ENCODE results near the gene ACOX3.

Gene ACOX3

DNA sequence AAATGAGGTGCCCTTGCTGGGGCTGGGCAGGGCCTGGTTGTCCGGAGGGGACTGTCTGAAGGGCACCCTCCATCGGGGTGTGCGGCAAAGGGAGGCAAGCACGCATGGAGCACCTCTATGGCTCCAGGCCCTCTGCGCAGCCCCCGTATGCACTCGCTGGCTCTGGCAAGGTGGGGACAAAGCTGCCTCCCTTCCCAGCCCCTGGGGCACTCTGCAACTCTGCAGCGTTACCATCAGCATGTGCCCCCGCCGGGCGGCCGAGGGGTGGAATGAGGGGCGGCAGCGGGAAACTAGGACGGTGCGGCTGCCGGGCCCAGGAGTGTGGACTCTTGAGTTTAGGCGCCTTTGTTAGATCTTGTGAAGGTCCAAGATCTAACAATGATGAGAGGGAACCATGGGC, 26.5 kb upstream of the ACOX3 start:
- DNase-seq (ENCODE audit: low read depth in 2 of 2): no peak

DNA sequence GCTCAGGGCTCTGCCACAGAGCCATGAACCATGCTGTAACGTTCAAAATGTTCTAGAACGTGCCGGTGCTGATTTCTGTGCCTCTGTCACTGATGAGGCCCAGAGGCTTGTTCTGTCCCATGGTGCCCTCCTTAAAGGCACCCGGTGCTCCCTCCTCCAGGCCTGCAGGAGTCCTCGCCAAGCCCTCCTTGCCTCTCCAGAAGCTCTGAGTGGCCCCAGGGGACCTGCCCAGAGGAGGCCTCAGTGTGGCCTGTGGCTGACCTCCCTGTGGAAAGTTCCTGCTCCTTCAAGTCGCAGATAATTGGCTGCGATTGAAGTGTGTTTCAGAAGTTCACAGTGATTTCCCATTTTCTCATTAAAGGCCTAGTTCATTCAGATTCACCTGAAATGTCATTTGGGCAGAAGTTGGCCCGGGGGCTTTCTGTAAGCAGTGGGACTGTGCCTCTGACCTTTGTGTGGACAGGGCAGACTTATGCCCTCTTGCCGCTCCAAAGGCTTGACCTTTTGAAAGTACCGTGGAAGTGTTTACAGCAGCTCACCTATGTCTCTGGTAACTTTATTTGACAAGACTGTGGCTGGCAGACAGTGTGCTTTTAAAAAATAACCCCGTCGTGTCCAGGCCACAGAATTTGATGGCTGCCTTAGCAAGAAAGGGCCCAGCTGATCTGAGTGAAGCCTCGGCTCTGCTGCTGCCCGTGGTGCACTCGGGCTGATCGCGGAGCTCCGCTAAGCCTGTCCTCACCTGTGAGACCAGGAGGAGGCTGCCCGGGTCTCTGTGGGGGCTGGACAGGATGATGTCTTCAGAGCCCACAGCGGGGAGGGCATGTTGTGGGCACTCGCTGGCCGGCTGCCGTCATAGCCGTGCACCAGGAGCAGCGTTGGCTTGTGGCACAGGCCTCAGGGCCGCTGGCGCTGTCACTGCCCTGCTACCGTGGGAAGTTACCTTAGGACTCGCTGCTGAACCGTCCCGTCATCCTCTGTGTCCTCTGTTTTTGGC, 25.4 kb upstream of the ACOX3 start:
- DNase-seq (ENCODE audit: low read depth in 2 of 2): no peak

DNA sequence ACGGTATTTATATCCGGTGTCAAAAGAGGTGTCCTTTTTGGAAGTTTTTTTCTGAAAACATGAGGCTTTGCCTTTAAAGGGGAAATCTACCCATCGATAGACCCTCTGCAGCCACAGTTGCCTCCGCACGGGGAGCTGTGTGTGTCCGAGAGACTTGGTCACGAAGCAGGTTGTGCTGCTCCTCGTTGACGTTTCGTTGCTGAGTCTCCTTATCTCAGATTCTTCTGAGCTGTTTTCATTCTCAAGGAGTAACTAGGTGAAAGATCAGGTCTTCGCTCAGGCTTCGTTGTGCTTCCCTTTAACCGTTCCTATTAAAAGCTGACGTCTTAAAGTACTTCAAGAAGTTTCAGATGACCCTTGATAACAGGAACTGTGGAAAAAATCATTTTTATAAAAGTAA, 23.9 kb upstream of the ACOX3 start:
- DNase-seq (ENCODE audit: low read depth in 2 of 2): no peak

DNA sequence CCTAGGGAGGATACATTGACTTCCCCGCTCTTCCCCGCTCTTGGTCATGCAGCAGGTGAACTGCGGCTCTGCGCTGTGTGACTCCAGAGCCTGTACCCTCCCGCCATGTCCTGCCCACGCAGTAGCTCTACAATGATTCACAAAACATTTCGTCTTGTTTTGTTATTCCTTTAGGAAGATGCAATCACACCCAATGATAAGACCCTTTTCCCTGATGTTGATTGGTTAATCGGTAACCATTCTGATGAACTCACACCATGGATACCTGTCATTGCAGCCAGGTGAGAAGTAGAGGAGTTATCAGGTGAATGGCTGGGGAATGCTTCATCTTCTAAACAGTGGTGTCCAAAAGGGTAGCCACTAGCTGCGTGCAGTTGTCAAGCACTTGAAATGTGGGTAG, 23.3 kb upstream of the ACOX3 start:
- no peak for DNase-seq (ENCODE audit: low read depth in 2 of 2)

DNA sequence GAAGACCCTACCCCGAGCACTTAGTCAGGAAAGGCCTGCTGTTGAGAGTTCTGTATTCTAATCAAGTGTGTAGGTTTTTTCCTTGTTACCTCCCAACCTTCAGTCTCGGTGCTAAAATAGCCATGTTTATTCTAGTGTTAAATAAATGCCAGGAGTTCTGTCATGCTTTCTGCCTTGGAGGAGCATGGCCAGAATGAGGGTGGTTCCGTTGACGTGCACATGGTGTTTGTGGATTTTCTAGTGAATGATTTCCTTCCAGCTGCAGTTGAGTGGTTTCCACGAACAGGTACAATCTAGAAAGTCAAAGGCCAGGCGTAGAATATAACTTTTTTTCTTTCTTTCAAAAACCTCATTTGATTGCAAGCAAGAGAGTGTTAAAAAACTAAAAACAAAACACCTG, 21.1 kb upstream of the ACOX3 start:
- no peak for DNase-seq (ENCODE audit: low read depth in 2 of 2)

DNA sequence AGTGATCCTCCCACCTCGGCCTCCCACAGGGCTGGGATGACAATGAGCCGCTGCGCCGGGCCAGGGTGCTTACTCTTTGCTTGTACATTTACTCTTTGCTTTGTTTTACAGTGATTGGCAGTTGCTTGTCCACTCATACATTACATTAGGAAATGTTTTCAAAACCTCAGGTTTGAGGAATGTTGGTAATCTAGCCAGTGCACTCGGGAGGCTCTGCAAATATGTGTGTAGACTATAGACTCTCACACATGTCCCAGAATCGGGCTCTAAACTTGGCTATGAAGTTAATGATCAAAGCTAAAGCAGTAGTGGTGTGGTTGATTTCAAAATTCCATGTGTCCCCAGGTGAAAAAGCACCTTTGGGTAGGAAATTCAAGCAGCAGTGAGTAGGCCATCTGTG, 20.6 kb upstream of the ACOX3 start:
- no peak for DNase-seq (ENCODE audit: low read depth in 2 of 2)

DNA sequence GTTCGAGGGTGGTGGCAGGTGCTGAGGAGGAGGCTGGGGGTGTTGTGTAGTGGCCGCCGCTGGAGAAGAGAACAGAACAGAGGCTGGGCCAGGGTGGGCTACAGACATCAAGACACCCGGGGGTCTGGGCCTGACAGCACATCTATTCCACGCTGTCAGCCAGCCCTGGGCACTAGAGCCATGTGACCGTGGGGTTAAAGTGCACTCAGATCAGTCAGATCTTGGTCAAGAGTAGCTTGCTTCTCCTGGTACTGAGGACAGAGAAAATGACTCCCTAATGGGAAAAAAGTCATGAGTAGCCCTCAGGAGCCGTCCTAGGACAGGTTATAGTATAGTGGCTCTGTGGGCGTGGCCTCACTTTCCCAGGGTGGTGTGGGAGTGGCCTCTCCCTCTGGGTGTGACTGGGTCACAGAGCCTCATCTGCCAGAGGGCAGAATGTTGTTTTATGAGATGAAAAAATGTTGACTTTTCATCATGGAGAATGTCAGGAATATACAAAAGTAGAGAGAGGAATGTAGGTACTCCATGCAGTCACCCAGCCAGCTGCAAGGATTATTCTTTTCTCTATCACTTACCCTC, 19.4 kb upstream of the ACOX3 start:
- DNase-seq (ENCODE audit: low read depth in 2 of 2): no peak

DNA sequence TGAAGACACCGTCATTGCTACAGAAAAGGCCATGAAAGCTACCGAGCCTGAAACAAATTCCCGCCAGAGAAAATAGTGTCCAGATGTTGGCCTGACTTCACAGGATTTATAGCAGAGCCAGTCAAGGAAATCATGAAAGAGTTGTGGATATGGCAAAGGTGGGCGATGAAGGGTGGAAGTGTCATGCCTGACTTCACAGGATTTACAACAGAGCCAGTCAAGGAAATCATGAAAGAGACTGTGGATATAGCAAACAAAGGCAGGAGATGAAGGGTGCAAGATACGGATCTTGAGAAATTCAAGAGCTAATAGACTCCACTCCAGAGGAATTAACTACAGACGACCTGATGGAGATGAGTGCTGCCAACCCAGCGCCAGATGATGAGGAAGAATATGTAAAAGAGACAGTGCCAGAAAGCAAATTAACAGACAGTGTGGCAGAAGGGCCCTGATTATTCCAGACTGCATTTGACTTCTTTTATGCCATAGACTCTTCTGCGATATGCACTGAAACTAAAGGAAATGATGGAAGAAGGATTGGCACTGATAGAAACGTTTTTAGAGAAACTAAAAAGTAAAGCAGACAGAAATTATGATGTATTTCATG, 17.2 kb upstream of the ACOX3 start:
- DNase-seq (ENCODE audit: low read depth in 2 of 2): no peak

DNA sequence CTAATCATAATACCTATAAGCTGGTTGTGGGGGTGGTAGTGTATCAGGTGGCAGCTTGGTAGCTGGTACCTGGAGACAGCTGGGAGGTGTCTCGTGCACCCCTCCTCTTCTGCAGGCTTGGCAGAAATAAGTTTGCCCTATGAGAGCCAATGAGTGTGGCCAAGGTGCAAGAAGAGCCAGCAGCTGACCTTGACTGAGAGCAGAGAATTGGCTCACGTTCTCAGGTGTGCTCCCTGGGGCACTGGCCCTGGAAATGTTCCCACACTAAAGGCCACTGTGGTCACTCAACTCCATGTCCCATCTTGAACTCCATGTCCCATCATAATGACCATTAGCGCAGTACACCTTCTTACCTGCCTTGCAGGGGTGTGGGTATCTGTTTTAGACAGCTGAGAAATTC, 13.4 kb upstream of the ACOX3 start:
- no peak for DNase-seq (ENCODE audit: low read depth in 2 of 2)

DNA sequence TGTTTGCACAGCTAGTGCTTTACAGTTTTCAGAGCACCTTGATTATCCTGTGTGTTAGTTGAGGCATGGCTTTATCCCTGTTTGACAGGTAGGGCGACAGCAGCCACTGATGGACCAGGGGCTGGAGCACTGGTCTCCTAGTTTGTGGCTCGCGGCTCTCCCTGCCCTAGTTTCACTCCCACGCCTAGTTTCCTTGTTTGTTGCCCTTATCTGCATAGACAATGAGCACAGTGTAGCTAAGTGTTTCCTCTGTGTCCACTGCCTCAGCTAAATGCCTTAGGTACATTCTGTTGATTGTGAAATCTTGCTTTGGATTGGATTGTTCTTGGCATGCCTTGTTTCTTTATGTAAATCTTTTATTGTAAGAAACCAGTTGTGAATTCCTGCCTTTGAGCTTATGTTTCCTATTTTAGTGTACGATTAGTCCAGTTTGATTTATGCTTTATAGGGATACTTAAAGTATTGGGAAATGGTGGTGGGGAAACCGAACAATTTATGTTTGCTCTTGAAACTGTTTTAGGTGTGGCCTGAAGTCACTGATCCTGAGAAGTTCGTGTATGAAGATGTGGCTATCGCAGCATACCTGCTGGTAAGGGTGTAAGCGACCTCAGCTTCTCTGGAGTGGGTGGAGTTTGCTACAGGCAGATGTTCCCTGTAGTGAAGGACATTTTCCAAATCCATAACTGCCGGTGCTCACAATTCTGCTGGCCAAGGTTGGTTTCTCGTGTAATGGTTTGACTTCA, 11.1 kb upstream of the ACOX3 start:
- DNase-seq (ENCODE audit: low read depth in 2 of 2): no peak

DNA sequence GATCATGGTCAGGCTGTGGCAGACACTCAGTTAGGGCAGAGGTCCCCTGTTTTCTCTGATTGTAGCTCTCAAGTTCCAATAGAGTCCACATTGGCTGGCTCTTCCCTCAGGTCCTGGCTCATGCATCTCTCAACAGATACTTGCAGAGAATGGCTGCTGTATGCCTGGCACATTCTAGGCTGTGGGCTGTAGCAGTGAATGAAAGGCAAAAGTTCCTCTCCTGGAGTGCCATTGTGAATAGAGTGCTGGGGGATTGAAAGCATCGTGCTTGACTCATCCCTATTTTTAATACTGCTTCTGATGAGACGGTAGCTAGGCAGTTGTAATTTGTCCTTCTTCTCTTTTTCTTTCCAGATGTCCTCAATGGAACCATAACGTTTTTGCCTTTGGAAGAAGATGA, 5.6 kb upstream of the ACOX3 start:
- no peak for DNase-seq (ENCODE audit: low read depth in 2 of 2)

DNA sequence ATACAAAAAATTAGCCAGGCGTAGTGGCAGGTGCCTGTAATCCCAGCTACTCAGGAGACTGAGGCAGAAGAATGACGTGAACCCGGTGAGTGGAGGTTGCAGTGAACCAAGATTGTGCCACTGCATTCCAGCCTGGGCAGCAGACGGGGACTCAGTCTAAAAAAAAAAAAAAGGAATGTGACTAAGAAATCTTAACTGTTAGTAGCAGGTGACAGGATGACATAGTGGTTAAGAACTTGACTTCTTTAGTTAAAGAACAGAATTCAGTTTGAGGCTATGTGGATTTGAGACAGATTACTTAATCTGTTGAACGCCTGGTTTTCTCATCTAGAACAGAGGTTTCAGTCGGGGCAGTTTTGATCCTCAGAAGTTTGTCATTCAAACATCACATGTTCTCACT, 3.3 kb upstream of the ACOX3 start:
- DNase-seq (ENCODE audit: low read depth in 2 of 2): no peak

DNA sequence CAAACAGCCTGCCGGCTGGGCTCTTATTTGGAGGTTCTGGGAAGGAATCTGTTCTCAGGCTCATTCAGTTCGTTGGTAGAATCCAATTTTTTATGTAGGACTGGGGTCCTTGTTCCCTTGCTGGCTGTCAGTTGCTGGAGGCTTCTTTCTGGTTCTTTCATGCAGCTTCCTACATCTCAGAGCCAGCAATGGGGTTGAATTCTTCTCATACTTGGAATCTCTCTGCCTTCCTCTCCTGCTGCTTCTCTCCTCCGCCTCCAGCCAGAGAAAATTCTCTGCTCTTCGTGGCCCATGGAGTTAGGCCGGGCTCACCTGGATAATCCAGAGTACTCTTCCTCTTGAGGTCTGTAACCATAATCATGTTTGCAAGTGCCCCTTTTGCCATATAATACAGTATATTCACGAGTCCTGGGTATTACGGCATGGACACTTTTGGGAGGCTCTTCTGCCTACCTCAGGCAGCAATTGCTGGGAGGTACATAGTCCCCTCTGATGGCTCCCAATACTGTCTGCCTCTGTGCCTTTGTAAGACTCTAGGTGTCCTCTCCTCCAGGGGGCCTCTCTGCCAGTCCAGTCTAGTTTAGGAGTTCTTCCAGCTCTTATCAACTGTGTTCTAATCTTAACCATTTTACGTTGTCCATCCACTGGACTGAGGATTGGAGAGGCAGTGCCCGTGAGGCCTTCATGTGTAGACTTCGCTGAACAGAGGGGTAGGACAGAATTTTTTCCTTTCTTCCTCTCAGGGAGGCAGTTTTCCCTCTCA, 2.3 kb upstream of the ACOX3 start:
- DNase-seq (ENCODE audit: low read depth in 2 of 2): no peak

DNA sequence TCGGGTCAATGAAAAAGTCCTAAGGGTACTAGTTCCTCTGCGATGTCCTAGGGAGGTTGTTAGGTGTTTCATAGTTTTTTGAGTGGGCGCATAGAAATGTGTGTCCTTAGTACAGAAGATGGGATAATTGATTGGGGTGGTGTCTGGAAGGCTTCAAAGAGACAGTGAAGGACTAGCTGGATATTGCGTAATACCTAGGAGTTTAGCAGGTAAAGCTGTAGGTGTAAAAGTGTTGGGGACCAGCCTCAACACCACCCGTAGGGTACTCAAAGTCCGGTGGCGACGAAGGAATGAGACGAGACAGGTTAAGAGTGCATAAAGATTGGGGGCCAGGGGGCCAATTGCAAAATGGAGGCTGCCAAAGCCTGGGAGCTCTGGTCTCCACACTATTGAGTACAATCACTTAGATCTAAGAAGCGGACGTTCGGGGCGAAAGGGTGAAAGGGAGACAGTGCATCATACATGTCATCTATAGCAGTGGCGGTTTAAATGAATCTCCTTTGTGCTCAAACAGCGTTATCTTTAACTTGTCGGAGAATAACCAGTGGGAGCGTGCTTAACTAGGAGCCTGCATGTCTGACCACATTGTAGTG, 1.1 kb upstream of the ACOX3 start:
- DNase-seq (ENCODE audit: low read depth in 2 of 2): no peak

DNA sequence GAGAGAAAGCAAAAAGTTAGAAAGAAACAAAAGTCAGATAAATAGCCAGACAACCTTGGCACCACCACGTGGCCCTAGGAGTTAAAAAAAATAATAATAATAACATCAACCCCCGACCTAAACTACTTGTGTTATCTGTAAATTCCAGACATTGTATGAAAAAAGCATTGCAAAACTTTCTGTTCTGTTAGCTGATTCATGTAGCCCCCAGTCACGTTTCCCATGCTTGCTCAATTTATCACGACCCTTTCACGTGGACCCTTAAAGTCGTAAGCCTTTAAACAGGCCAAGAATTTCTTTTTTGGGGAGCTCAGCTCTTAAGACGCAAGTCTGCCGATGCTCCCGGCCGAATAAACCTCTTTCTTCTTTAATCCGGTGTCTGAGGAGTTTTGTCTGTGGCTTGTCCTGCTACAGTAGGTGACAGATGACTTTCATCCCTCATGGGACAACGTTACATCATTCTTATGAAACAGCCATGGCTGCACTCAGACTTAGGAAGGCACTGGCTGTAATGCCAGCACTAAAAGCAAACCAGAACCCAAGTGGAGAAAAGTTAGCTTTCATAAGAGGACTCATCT, 520 bp downstream of the ACOX3 start:
- DNase-seq (ENCODE audit: low read depth in 2 of 2): peak in 1 of 2 donors; percentile 8

DNA sequence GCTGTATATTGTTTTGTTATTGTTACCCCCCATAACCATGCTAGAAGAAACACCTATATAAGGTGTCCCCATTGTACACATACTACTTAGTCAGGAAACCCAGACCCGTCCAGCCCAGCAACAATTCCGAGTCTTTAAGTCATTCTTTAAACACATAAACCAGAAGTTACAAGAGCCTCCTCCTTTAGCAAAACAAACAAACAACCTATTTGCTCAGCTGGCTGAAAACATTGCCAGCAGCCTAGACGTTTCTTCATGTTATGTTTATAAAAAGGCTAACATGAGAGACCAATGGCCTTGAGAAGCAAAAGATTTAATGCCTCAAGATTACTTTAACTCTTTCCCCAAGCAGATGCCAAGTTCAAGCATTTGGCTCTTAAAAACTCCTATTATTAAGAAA, 1.4 kb downstream of the ACOX3 start:
- no peak for DNase-seq (ENCODE audit: low read depth in 2 of 2)

DNA sequence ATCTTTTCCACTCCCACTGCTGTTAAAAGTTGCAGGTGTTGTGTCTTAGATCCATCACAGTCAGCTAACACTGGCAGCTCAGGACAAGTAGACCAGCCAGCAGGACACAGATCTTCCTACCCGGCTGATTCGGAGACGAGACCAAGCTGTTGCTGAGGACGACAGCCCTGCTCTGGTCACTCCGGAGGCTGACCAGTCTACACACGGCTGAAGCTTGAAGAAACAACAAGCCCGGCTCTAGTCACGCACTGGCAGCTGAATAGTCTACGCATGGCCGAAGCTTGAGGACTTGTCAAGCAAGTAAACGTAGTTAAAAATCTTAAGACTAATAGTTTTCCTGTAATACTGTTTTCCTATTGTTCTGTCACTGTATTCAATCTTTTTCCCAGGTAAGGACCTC, 1.8 kb downstream of the ACOX3 start:
- DNase-seq (ENCODE audit: low read depth in 2 of 2): no peak

DNA sequence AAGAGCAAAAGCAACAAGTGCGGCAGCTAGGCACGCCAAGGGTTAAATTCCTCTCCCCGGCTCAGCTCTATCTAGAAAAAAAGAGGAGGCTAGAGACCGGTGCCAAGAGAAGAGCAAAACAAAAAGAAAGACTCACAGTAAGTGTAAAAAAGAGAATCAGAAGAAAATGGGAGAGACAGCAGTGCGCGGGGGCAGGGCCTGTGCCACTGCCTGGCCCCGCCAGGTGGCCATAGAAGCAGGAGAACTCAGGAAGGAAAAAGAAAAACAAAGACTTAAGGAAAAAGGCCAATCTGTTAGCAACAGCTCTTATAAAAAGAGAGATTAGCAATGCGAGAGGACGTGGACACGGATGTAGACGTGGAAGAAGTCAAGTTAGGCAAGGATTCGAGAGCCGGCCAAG, 3.2 kb downstream of the ACOX3 start:
- DNase-seq (ENCODE audit: low read depth in 2 of 2): no peak

DNA sequence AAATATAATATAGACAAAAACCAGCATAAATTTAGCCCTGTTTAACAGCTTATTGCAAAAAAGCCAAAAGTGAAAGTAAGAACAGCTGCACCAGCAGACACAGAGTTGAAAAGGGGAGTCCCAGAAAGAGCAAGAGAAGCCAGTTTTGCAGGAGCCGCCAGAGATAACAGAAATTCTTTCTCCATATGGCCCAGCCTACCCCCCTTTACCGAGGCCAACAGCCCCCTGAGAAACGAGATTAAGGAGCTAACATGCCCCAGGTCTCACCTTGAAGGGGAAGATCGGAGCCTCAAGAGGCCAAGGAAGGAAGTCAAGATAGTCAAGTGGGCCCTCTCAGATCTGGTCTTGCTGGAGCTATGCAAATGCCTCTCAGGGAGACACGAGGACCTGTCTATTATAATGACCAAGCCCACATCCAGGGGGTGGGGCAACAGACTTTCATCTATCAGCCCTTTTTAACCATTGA, 4.8 kb downstream of the ACOX3 start:
- no peak for DNase-seq (ENCODE audit: low read depth in 2 of 2)

DNA sequence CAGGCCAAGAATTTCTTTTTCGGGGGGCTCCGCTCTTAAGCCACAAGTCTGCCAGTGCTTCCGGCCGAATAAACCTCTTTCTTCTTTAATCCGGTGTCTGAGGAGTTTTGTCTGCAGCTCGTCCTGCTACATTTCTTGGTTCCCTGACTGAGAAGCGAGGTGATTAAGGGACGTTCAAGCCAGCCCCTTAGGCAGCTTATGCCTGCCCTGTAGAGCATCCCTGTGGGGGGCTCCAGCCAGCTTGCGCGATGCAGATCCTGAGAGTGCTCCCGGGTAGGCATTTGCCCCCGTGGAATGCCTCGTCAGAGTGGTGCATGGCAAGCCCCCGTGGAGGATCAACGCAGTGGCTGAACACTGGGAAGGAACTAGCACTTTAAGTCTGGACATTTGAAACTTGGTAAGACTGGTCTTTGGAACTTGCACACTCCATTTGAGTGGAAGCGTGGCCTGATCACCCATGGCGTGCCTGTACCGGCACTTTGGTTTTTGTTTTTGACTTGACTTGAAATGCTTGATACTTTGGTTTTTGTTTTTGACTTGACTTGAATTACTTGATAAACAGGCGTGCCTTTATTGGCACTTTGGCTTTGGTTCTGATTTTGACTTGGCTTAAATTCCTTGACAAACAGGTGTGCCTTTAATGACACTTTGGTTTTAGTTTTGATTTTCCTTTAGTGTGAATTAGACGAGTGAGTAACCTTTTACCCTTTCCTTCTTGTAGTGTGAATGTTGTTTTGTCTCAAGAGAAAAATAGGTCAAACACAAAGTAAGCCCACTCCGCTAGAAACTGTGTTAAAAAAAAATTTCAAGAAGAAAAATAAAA, 6.1 kb downstream of the ACOX3 start:
- no peak for DNase-seq (ENCODE audit: low read depth in 2 of 2)
